Peyer's patch (tissue), 4 donors: ENCODE measurements around the gene PITPNM1.

ENCODE experiments used
- CTCF ChIP-seq, 6 experiments: fragments of 450-650 bp in 4 of 6; fragments of 200-600 bp in 2 of 6; sonication (generic) in 1 of 6; IDR thresholded peaks; one replicate each; pipeline ENCODE4 v1.5.1; 2017 to 2019; ENCODE audit warnings: antibody characterized with exemption in 6 of 6, mild to moderate bottlenecking in 3 of 6, moderate library complexity in 1 of 6
- POLR2A ChIP-seq, 2 donors: fragments of 450-650 bp; IDR thresholded peaks; one replicate each; pipeline ENCODE4 v1.5.1; 2017; ENCODE audit warnings: antibody characterized with exemption in 2 of 2, mild to moderate bottlenecking in 2 of 2, moderate library complexity in 2 of 2

DNA sequence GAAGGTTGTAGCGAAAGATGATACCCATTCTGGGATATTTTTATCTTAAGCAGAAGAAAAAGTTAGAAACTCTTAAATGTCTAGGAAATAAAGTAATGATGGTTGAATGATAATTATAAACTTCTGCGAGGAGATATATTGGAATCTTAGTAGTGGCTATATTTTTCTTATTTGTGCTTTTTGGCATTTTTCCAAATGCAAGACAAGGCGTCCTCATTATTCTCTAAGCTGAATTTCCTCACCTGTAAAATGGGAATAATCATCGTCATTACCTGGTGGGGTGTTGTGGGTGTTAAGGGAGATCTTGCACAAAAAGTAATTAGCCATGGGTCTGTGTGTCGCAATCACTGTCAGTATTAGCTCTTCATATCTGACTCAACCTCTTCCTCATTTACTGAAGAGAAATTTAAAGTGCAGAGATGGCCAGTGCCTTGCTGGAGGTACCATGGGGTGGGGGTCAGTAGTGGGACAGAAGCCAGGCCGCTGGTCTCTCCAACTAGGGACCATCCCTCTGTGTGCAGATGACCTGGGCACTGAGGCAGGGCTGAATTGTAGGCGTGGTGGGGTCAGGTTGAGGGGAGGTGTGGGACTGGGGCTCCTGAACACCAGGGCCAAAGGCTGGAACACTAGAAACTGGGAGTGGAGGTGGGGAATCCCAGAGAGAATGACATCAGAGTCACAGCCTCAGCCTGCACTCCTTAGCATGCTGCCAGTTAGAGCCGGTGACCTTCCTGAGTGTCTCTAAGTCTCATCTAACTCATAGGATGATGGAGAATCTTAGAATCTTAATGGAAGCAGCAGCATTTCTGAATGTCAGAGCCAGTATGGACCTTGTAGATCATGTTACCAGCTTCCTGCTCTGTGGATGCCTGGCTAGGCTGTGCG, 4.1 kb downstream of the PITPNM1 start:
- TF ChIP-seq CTCF (IDR thresholded peaks at IDR 0.05), result no peak
- no peak for TF ChIP-seq POLR2A (IDR thresholded peaks at IDR 0.05)
